Left lung (tissue), 10 donors: ENCODE results near the gene LETMD1. TPM values are rescaled to one million over a fixed set of nuclear protein-coding genes. Genes with fewer than 3 reads are reported as not detected.

Source experiments
- ATAC-seq: fragments of 200-7000 bp; cut with Tn5 transposase; one replicate; pipeline ENCODE4 v1.9.1; 2020; ENCODE audit warnings: moderate library complexity
- DNase-seq, 4 donors: peaks; one replicate each; pipeline ENCODE4 v3.0.0-alpha.2; 2013 to 2020
- H3K27ac ChIP-seq, 2 donors: fragments of 200-600 bp; sonication (generic) in 1 of 2; one replicate each; pipeline versions ENCODE4 v1.5.0 to v1.8.0; 2020 to 2021
- H3K27me3 ChIP-seq, 2 donors: fragments of 200-600 bp; sonication (generic) in 1 of 2; one replicate each; pipeline versions ENCODE4 v1.5.0 to v1.8.0; 2020 to 2021
- H3K36me3 ChIP-seq, 2 donors: fragments of 200-600 bp; sonication (generic) in 1 of 2; one replicate each; pipeline versions ENCODE4 v1.5.0 to v1.8.0; 2020 to 2021
- H3K4me1 ChIP-seq, 2 donors: fragments of 200-600 bp; one replicate each; pipeline ENCODE4 v1.8.0; 2021
- H3K4me3 ChIP-seq, 2 donors: fragments of 200-600 bp; sonication (generic) in 1 of 2; one replicate each; pipeline versions ENCODE4 v1.5.0 to v1.8.0; 2020 to 2021; ENCODE audit warnings: mild to moderate bottlenecking in 1 of 2
- H3K9me3 ChIP-seq, 2 donors: fragments of 200-600 bp; sonication (generic) in 1 of 2; one replicate each; pipeline versions ENCODE4 v1.5.0 to v1.8.0; 2020 to 2021
- intact Hi-C, 2 donors: fragments of 100-400 bp; cut with DNase I; formaldehyde crosslinking; loops; one replicate each; pipeline versions ENCODE4 v1.11.2 to v1.14.2; 2022
- polyA plus RNA-seq, 6 donors: library from polyadenylated mRNA; unstranded; fragments of 120-200 nt; gene quantifications; one replicate each; pipeline ENCODE4 v1.2.1, GENCODE V29; 2013; ENCODE audit not compliant: insufficient read length in 6 of 6
- total RNA-seq, 2 donors: library from RNA; stranded (reverse); fragmentation: NEBNext Ultra II Directional; extraction: Animal tissue kit (Norgen Biotek cat#: 25700); gene quantifications; one replicate each; pipeline ENCODE4 v1.2.1, GENCODE V29; 2021
- TF ChIP-seq, protein P1 (sequence below), 2 donors: fragments of 200-600 bp; sonication (generic) in 1 of 2; IDR thresholded peaks; one replicate each; pipeline versions ENCODE4 v1.5.0 to v1.8.0; 2021; ENCODE audit warnings: antibody characterized with exemption in 2 of 2
- donor health status: DM: no; HTN: yes; CAD: no.
- donor health status: DM: no; HTN: no; CAD: no.

Gene LETMD1
- total and polyA plus RNA-seq, 8 donors = 46.8 to 164 (median 132) TPM

GRCh38 chr12:51108136-51108535 lies 60.0 kb downstream of the LETMD1 start:
- Histone ChIP-seq H3K9me3 (no peaks in the 10 kb centered on the region), H3K27me3 (no peaks in the 10 kb centered on the region), H3K36me3 (peaks cover 0 to 89% of the 10 kb centered on the region in 2 donors), H3K27ac (no peak overlapping the region), H3K4me3 (no peak overlapping the region), H3K4me1 (no peaks in the 10 kb centered on the region)
- intact Hi-C loops = no loop called here
- DNase-seq (no peak), ATAC-seq (no peak)
- TF ChIP-seq, protein P1, sequence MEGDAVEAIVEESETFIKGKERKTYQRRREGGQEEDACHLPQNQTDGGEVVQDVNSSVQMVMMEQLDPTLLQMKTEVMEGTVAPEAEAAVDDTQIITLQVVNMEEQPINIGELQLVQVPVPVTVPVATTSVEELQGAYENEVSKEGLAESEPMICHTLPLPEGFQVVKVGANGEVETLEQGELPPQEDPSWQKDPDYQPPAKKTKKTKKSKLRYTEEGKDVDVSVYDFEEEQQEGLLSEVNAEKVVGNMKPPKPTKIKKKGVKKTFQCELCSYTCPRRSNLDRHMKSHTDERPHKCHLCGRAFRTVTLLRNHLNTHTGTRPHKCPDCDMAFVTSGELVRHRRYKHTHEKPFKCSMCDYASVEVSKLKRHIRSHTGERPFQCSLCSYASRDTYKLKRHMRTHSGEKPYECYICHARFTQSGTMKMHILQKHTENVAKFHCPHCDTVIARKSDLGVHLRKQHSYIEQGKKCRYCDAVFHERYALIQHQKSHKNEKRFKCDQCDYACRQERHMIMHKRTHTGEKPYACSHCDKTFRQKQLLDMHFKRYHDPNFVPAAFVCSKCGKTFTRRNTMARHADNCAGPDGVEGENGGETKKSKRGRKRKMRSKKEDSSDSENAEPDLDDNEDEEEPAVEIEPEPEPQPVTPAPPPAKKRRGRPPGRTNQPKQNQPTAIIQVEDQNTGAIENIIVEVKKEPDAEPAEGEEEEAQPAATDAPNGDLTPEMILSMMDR (IDR thresholded peaks at IDR 0.05) = no peak

Other genes starting within 250 kb of the LETMD1 start
- gene TMPRSS12, start 205.4 kb upstream of the LETMD1 start, total RNA-seq = not detected
- gene TMPRSS12, start 205.4 kb upstream of the LETMD1 start, polyA plus RNA-seq = under 1 TPM in 4 of 6 donors, not detected in 2; 0.06 to 0.12 (median 0.08) TPM
- gene HIGD1C, start 95.8 kb upstream of the LETMD1 start, total RNA-seq = not detected
- gene HIGD1C, start 95.8 kb upstream of the LETMD1 start, polyA plus RNA-seq = under 1 TPM in 5 of 6 donors, not detected in 1; 0.53 to 0.94 (median 0.56) TPM
- 100 to 1,000 TPM in 1 of 2 donors, 10 to 100 TPM in 1; 72.1 to 120 TPM for gene SLC11A2, start 21.9 kb upstream of the LETMD1 start, total RNA-seq
- 10 to 100 TPM; 47.9 to 56.0 (median 51.3) TPM for gene SLC11A2, start 21.9 kb upstream of the LETMD1 start, polyA plus RNA-seq
- 10 to 100 TPM; 25.2 to 35.7 TPM for gene CSRNP2, start 35.3 kb downstream of the LETMD1 start, total RNA-seq
- gene CSRNP2, start 35.3 kb downstream of the LETMD1 start, polyA plus RNA-seq = 10 to 100 TPM; 30.0 to 40.9 (median 34.6) TPM
- gene TFCP2, start 124.8 kb downstream of the LETMD1 start, total RNA-seq = 10 to 100 TPM; 24.1 TPM
- gene TFCP2, start 124.8 kb downstream of the LETMD1 start, polyA plus RNA-seq = 10 to 100 TPM; 46.5 to 57.6 (median 53.9) TPM
- gene POU6F1, start 169.7 kb downstream of the LETMD1 start, total RNA-seq = 10 to 100 TPM; 11.6 to 12.6 TPM
- gene POU6F1, start 169.7 kb downstream of the LETMD1 start, polyA plus RNA-seq = 10 to 100 TPM in 5 of 6 donors, 1 to 10 TPM in 1; 9.9 to 15.6 (median 11.9) TPM
- 100 to 1,000 TPM; 199 to 221 TPM for gene DAZAP2, start 190.5 kb downstream of the LETMD1 start, total RNA-seq
- gene DAZAP2, start 190.5 kb downstream of the LETMD1 start, polyA plus RNA-seq = 100 to 1,000 TPM; 184 to 224 (median 212) TPM
- 10 to 100 TPM; 24.1 to 35.6 TPM for gene SMAGP, start 222.1 kb downstream of the LETMD1 start, total RNA-seq
- gene SMAGP, start 222.1 kb downstream of the LETMD1 start, polyA plus RNA-seq = 10 to 100 TPM; 18.8 to 25.5 (median 23.6) TPM